HCT116 (cell line): Measurements from ENCODE around the gene MORC4. TPM values are rescaled to one million over a fixed set of nuclear protein-coding genes. Genes with fewer than 3 reads are reported as not detected.

Experiments
- ATAC-seq: fragments of 200-7000 bp; cut with Tn5 transposase; 2 replicates; pipeline ENCODE4 v1.9.1; 2020; ENCODE audit warnings: mild to moderate bottlenecking, moderate library complexity
- BruUV-seq: library from RNA; stranded (reverse); fragments of 400-500 nt; replicated peaks from 2 replicates; lab custom pipeline; 2021; lab: Mats Ljungman, UMichigan
- CTCF ChIA-PET: fragments of 300-600 bp; sonication (Branson Sonifier 250); formaldehyde crosslinking; loops from one replicate; lab custom pipeline; 2021; ENCODE audit warnings: antibody characterized with exemption; lab: Charles Lee
- POLR2A ChIA-PET: fragments of 300-600, 350-600 bp; sonication (Branson Sonifier 250); formaldehyde crosslinking; loops from one replicate; lab custom pipeline; 2021; ENCODE audit warnings: antibody characterized with exemption; lab: Charles Lee
- RAD21 ChIA-PET, 2 experiments: fragments of 300-600 bp; sonication (Branson Sonifier 250); formaldehyde crosslinking; loops; one replicate each; lab custom pipeline; 2023; ENCODE audit warnings: low total read pairs in 2 of 2; ENCODE audit not compliant: uncharacterized antibody in 2 of 2, unreplicated experiment in 2 of 2, low non-redundant PET in 1 of 2; lab: Charles Lee
- DNase-seq: peaks from one replicate; pipeline ENCODE4 v3.0.0-alpha.2; 2010; ENCODE audit warnings: low read depth, low spot score
- H2AFZ ChIP-seq: fragments of 200-600 bp; shearing (Covaris generic), sonication (generic); 2 replicates; pipeline ENCODE4 v1.6.1; 2017; ENCODE audit warnings: low read depth, mixed run types, mixed read lengths, antibody characterized with exemption, low read length; ENCODE audit not compliant: poor library complexity, severe bottlenecking
- H3K27ac ChIP-seq: 2 replicates; pipeline ENCODE4 v1.5.1; 2012; ENCODE audit warnings: low read depth, low read length
- H3K27me3 ChIP-seq: fragments of 200-600 bp; sonication (generic); 2 replicates; pipeline ENCODE4 v1.6.1; 2016; ENCODE audit warnings: mixed run types, low read length, mixed read lengths; ENCODE audit not compliant: insufficient read depth
- H3K36me3 ChIP-seq, 2 experiments: fragments of 200-500 bp in 1 of 2; fragments of 200-600 bp in 1 of 2; sonication (Bioruptor generic) in 1 of 2; sonication (generic) in 1 of 2; 2 replicates each; pipeline versions ENCODE4 v1.5.1 to v1.6.1; 2014 to 2016; ENCODE audit warnings: low read length in 2 of 2, inconsistent platforms in 1 of 2, mixed read lengths in 1 of 2, mixed run types in 1 of 2; ENCODE audit not compliant: insufficient read depth in 2 of 2, control insufficient read depth in 1 of 2
- H3K4me1 ChIP-seq, 2 experiments: fragments of 200-600 bp in 1 of 2; sonication (generic) in 1 of 2; 2 replicates each; pipeline versions ENCODE4 v1.5.1 to v1.6.1; 2012 to 2017; ENCODE audit warnings: low read length in 2 of 2, inconsistent platforms in 1 of 2, mild to moderate bottlenecking in 1 of 2, mixed read lengths in 1 of 2, mixed run types in 1 of 2, moderate library complexity in 1 of 2; ENCODE audit not compliant: insufficient read depth in 2 of 2, control insufficient read depth in 1 of 2
- H3K4me2 ChIP-seq: fragments of 200-600 bp; sonication (generic); 2 replicates; pipeline ENCODE4 v1.6.1; 2017; ENCODE audit warnings: mixed run types, low read length, mixed read lengths
- H3K4me3 ChIP-seq, 2 experiments: fragments of 200-600 bp in 1 of 2; sonication (generic) in 1 of 2; replicated peaks in 1 of 2; 2 replicates each; pipeline ENCODE4 v1.5.1; 2011 to 2016; ENCODE audit warnings: low read length in 2 of 2, control low read depth in 1 of 2, low read depth in 1 of 2, mild to moderate bottlenecking in 1 of 2, mixed read lengths in 1 of 2, mixed run types in 1 of 2
- H3K79me2 ChIP-seq: fragments of 200-600 bp; sonication (generic); 2 replicates; pipeline ENCODE4 v1.6.1; 2017; ENCODE audit warnings: mild to moderate bottlenecking, mixed run types, low read length, moderate library complexity, mixed read lengths; ENCODE audit not compliant: insufficient read depth
- H3K9ac ChIP-seq: fragments of 200-600 bp; sonication (generic); 2 replicates; pipeline ENCODE4 v1.6.1; 2016; ENCODE audit warnings: low read length, mixed read lengths
- H3K9me2 ChIP-seq: fragments of 200-600 bp; sonication (generic), shearing (Covaris generic); 2 replicates; pipeline ENCODE4 v1.6.1; 2017; ENCODE audit warnings: mixed run types, mild to moderate bottlenecking, moderate library complexity; ENCODE audit not compliant: insufficient read depth
- H3K9me3 ChIP-seq, 2 experiments: fragments of 200-500 bp in 1 of 2; fragments of 200-600 bp in 1 of 2; sonication (Bioruptor generic) in 1 of 2; sonication (generic) in 1 of 2; 2 replicates each; pipeline ENCODE4 v1.6.1; 2014 to 2017; ENCODE audit warnings: low read length in 2 of 2, mixed read lengths in 2 of 2, inconsistent platforms in 1 of 2, low read depth in 1 of 2, mild to moderate bottlenecking in 1 of 2, mixed run types in 1 of 2, moderate library complexity in 1 of 2; ENCODE audit not compliant: control insufficient read depth in 1 of 2, insufficient read depth in 1 of 2
- H4K20me1 ChIP-seq: fragments of 200-600 bp; sonication (generic), shearing (Covaris generic); 2 replicates; pipeline ENCODE4 v1.6.1; 2017; ENCODE audit warnings: mixed run types, mild to moderate bottlenecking, moderate library complexity; ENCODE audit not compliant: insufficient read depth
- ATF3 ChIP-seq: IDR thresholded peaks from 2 replicates; pipeline ENCODE4 v1.6.1; 2012
- CBX3 ChIP-seq: IDR thresholded peaks from 2 replicates; pipeline ENCODE4 v1.6.1; 2012; ENCODE audit warnings: low read depth
- CEBPB ChIP-seq: IDR thresholded peaks from 2 replicates; pipeline ENCODE4 v1.6.1; 2012; ENCODE audit warnings: low read depth
- CTCF ChIP-seq, 3 experiments: fragments of 200-600 bp in 1 of 3; sonication (generic) in 1 of 3; IDR thresholded peaks in 2 of 3; conservative IDR thresholded peaks in 1 of 3; 2 replicates each; pipeline ENCODE4 v1.5.1; 2012 to 2017; ENCODE audit warnings: low read depth in 2 of 3, low read length in 2 of 3, antibody characterized with exemption in 1 of 3, borderline replicate concordance in 1 of 3, control low read depth in 1 of 3, mild to moderate bottlenecking in 1 of 3, mixed read lengths in 1 of 3, mixed run types in 1 of 3, moderate library complexity in 1 of 3; ENCODE audit not compliant: insufficient read depth in 1 of 3
- EGR1 ChIP-seq: IDR thresholded peaks from 2 replicates; pipeline ENCODE4 v1.6.1; 2012; ENCODE audit warnings: low read depth
- EZH2 ChIP-seq: fragments of 200-600 bp; sonication (generic); IDR thresholded peaks from 2 replicates; pipeline ENCODE4 v1.6.1; 2017; ENCODE audit warnings: antibody characterized with exemption, mixed run types
- EZH2phosphoT487 ChIP-seq: fragments of 200-600 bp; IDR thresholded peaks from 2 replicates; pipeline ENCODE4 v1.6.1; 2018; ENCODE audit warnings: antibody characterized with exemption, borderline replicate concordance
- JUND ChIP-seq: IDR thresholded peaks from 2 replicates; pipeline ENCODE4 v1.6.1; 2012
- MAX ChIP-seq: IDR thresholded peaks from 2 replicates; pipeline ENCODE4 v1.6.1; 2012
- RAD21 ChIP-seq: IDR thresholded peaks from 2 replicates; pipeline ENCODE4 v1.6.1; 2012; ENCODE audit warnings: low read depth, mild to moderate bottlenecking
- REST ChIP-seq: IDR thresholded peaks from 2 replicates; pipeline ENCODE4 v1.6.1; 2012; ENCODE audit warnings: low read depth
- SIN3A ChIP-seq: IDR thresholded peaks from 2 replicates; pipeline ENCODE4 v1.6.1; 2012; ENCODE audit warnings: low read depth
- YY1 ChIP-seq: IDR thresholded peaks from 2 replicates; pipeline ENCODE4 v1.6.1; 2011; ENCODE audit warnings: low read length, low read depth, moderate library complexity, mild to moderate bottlenecking; ENCODE audit not compliant: insufficient replicate concordance; ENCODE audit errors: extremely low read depth
- ZBTB33 ChIP-seq: IDR thresholded peaks from 2 replicates; pipeline ENCODE4 v1.6.1; 2011; ENCODE audit warnings: mild to moderate bottlenecking, low read length, moderate library complexity; ENCODE audit not compliant: insufficient replicate concordance; ENCODE audit errors: extremely low read depth
- ZFX ChIP-seq: fragments of 450-650 bp; IDR thresholded peaks from 2 replicates; pipeline ENCODE4 v1.6.1; 2017
- ZNF274 ChIP-seq: fragments of 200-500 bp; sonication (Bioruptor generic); IDR thresholded peaks from 2 replicates; pipeline ENCODE4 v1.6.1; 2014; ENCODE audit warnings: mild to moderate bottlenecking, low read depth, low read length, inconsistent platforms
- intact Hi-C: fragments of 100-400 bp; cut with micrococcal nuclease; formaldehyde crosslinking; loops from 2 replicates; pipeline ENCODE4 v1.10.0; 2022
- total RNA-seq: library from RNA; stranded (reverse); gene quantifications from one replicate; pipeline ENCODE4 v1.2.1, GENCODE V29; 2021; ENCODE audit not compliant: unreplicated experiment

Gene MORC4
- total RNA-seq, 1 experiment from 2014 or later, result 20.6 TPM

GRCh38 chrX:106963111-106963510 lies 36.9 kb downstream of the MORC4 start:
- H3K9me2 ChIP-seq, result no peaks in the 10 kb centered on the region
- POLR2A ChIA-PET, result no interaction called here
- peaks cover 0 to 4% of the 10 kb centered on the region in 2 experiments; a peak in 1 of 4 replicates for H3K4me1 ChIP-seq
- H3K79me2 ChIP-seq, result no peaks in the 10 kb centered on the region
- no peak overlapping the region for H3K4me2 ChIP-seq
- H3K36me3 ChIP-seq, result peaks cover 0 to 12% of the 10 kb centered on the region in 2 experiments; a peak in 2 of 4 replicates
- TF ChIP-seq YY1 (no peak), CBX3 (no peak), MAX (no peak), JUND (no peak), REST (no peak), ZNF274 (no peak), CTCF (IDR thresholded peaks at IDR 0.05 in 2 of 3, conservative IDR thresholded peaks at IDR 0.05 in 1 of 3; ENCODE audit: borderline replicate concordance in 1 of 3, insufficient read depth in 1 of 3, low read depth in 2 of 3, low read length in 2 of 3) (no peak), RAD21 (no peak), ZBTB33 (no peak), SIN3A (no peak), EGR1 (no peak), EZH2phosphoT487 (no peak), ATF3 (no peak), CEBPB (no peak), ZFX (no peak), EZH2 (no peak)
- BruUV-seq, result no TSS peak
- no peaks in the 10 kb centered on the region for H4K20me1 ChIP-seq
- no peaks in the 10 kb centered on the region for H3K27me3 ChIP-seq
- H3K4me3 ChIP-seq, result no peak overlapping the region
- DNase-seq, result no peak
- H3K9ac ChIP-seq, result no peak overlapping the region
- no peak for ATAC-seq
- intact Hi-C loops, result no loop called here
- no peaks in the 10 kb centered on the region for H3K9me3 ChIP-seq
- RAD21 ChIA-PET, result no interaction called here
- no peak overlapping the region for H3K27ac ChIP-seq
- CTCF ChIA-PET, result no interaction called here
- H2AFZ ChIP-seq, result no peak overlapping the region
